Liver (tissue), 3 donors: ENCODE data around the gene UQCRFS1.

Experiments used
- HNF4A ChIP-seq, 2 donors: conservative IDR thresholded peaks; 2 replicates each; pipeline ENCODE4 v1.6.1; 2016; ENCODE audit warnings: antibody characterized with exemption in 2 of 2, mild to moderate bottlenecking in 2 of 2
- NR2F2 ChIP-seq: IDR thresholded peaks from 2 replicates; pipeline ENCODE4 v1.6.1; 2016; ENCODE audit warnings: antibody characterized with exemption
- RAD21 ChIP-seq, 2 donors: IDR thresholded peaks; 2 replicates each; pipeline ENCODE4 v1.6.1; 2016; ENCODE audit warnings: antibody characterized with exemption in 2 of 2, mild to moderate bottlenecking in 2 of 2
- RXRA ChIP-seq, 2 donors: IDR thresholded peaks; 2 replicates each; pipeline ENCODE4 v1.6.1; 2017 to 2018; ENCODE audit warnings: antibody characterized with exemption in 2 of 2, mild to moderate bottlenecking in 1 of 2
- TAF1 ChIP-seq: conservative IDR thresholded peaks from 2 replicates; pipeline ENCODE4 v1.6.1; 2016; ENCODE audit warnings: antibody characterized with exemption, mild to moderate bottlenecking
- TF ChIP-seq, protein P1 (sequence below): fragments of 150-350 bp; IDR thresholded peaks from 2 replicates; pipeline ENCODE4 v1.5.1; 2017; ENCODE audit warnings: improper control_type of control experiment, low read depth, low read length; ENCODE audit not compliant: missing input control
- TF ChIP-seq, protein P2 (sequence below): IDR thresholded peaks from 2 replicates; pipeline ENCODE4 v1.6.1; 2016; ENCODE audit warnings: antibody characterized with exemption
- donor health status: healthy.
- donor health status: healthy.

DNA sequence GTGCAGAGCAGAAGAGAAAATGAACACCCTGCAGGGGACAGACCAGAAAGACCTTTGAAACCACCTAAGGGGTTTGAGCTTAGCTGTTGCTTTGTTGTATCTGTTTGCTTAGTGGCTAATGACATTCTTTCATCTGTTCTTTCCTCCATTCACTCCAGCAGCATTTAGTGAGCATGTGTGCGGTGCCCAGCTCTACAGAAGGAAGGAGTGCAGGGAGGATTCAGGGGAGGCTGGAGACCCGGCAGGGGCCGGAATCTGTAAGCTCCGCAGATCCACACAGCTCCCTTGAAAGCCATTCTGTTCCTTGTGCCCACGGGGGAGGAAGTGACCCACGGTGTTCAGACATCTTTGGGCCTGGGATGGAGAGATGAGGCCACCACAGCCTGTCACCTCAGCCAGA lies 27.5 kb downstream of the UQCRFS1 start:
- no peak for TF ChIP-seq TAF1
- TF ChIP-seq, protein P1, sequence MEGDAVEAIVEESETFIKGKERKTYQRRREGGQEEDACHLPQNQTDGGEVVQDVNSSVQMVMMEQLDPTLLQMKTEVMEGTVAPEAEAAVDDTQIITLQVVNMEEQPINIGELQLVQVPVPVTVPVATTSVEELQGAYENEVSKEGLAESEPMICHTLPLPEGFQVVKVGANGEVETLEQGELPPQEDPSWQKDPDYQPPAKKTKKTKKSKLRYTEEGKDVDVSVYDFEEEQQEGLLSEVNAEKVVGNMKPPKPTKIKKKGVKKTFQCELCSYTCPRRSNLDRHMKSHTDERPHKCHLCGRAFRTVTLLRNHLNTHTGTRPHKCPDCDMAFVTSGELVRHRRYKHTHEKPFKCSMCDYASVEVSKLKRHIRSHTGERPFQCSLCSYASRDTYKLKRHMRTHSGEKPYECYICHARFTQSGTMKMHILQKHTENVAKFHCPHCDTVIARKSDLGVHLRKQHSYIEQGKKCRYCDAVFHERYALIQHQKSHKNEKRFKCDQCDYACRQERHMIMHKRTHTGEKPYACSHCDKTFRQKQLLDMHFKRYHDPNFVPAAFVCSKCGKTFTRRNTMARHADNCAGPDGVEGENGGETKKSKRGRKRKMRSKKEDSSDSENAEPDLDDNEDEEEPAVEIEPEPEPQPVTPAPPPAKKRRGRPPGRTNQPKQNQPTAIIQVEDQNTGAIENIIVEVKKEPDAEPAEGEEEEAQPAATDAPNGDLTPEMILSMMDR: no peak
- TF ChIP-seq RXRA (IDR thresholded peaks at IDR 0.05): no peak
- no peak for TF ChIP-seq NR2F2
- TF ChIP-seq HNF4A (conservative IDR thresholded peaks at IDR 0.05): no peak
- TF ChIP-seq, protein P2, sequence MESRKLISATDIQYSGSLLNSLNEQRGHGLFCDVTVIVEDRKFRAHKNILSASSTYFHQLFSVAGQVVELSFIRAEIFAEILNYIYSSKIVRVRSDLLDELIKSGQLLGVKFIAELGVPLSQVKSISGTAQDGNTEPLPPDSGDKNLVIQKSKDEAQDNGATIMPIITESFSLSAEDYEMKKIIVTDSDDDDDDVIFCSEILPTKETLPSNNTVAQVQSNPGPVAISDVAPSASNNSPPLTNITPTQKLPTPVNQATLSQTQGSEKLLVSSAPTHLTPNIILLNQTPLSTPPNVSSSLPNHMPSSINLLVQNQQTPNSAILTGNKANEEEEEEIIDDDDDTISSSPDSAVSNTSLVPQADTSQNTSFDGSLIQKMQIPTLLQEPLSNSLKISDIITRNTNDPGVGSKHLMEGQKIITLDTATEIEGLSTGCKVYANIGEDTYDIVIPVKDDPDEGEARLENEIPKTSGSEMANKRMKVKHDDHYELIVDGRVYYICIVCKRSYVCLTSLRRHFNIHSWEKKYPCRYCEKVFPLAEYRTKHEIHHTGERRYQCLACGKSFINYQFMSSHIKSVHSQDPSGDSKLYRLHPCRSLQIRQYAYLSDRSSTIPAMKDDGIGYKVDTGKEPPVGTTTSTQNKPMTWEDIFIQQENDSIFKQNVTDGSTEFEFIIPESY: no peak
- TF ChIP-seq RAD21 (IDR thresholded peaks at IDR 0.05): no peak
